ENCODE data around the gene TRA2B.

The TRA2B gene

DNA sequence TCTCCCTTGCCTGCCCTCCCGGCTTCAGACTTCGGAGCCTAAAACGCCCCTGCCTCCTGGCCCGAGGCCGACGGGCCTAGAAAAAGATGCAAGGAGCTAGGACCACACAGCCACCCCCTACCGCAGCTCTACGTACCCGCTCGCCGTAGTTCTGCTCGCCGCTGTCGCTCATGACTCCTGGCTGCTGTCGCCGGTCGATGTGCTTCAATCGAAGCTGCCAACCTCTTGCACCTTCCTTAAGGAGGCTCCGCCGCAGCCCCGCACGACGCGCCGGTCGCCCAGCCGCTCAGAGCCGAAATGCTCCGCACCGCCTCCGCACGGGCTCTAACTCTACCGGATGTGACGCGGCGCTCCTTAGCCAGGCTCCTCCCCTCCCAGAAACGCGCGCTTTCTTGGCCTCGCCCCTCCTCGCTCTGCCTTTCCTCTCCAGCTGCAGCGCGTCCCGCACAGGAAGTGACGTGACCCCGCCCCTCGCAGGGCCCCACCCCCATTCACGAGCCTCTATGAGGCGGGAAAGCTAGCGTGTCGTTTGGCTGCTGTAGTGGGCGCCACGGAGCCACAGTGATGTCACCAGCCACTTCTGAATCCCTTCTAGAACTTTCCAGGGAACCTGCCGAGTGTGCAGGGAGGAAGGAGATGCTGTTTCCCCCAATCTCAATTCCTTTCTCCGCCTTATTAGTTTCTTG, at the start of gene TRA2B:
TSS of gene TRA2B (minus strand) at position 326 of the 686 bp plus-strand sequence. CDS start at position 172, 154 bp downstream.
- DNase-seq = peak; percentile 95

DNA sequence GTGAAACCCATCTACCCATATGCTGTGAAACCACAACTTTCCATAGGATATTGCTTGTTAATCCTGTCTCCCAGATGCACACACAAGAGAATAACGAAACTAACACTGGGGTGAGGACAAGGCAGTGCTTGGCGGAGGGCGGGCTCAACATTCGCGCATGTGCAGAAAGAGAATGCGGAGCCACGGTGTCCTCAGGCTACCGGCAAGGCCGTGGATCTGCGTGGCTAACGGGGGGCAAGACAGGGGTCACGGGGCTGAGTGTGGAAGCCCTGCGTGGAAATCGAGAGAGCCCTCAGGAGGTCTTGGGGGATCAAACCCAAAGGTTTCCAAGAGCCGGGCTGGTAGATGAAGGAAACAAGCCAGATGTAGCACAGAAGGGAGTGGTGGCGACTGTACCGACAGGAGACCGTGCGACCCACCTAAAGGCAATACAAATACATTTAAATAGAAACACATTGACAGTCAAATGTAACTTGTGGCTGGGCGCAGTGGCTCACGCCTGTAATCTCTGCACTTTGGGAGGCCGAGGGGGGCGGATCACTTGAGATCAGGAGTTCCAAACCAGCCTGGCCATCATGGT, 48.5 kb upstream of the TRA2B start:
- peak; percentile 22 for DNase-seq

DNA sequence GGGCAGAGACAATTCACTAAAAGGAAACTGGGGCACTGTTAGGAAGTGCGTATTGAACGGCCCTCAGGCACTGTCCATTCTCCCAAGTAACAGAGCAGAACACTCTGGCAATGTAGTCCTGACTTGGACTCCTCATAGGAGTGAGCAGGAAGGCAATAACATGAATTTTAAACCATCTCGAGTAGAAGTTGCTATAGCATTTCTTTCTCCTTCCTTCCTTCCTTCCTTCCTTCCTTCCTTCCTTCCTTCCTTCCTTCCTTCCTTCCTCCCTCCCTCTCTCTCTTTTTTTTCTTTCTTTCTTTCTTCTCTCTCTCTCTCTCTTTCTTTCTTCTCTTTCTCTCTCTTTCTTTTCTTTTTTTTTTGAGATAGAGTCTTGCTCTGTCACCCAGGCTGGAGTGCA, 46.4 kb upstream of the TRA2B start:
- DNase-seq = no peak

DNA sequence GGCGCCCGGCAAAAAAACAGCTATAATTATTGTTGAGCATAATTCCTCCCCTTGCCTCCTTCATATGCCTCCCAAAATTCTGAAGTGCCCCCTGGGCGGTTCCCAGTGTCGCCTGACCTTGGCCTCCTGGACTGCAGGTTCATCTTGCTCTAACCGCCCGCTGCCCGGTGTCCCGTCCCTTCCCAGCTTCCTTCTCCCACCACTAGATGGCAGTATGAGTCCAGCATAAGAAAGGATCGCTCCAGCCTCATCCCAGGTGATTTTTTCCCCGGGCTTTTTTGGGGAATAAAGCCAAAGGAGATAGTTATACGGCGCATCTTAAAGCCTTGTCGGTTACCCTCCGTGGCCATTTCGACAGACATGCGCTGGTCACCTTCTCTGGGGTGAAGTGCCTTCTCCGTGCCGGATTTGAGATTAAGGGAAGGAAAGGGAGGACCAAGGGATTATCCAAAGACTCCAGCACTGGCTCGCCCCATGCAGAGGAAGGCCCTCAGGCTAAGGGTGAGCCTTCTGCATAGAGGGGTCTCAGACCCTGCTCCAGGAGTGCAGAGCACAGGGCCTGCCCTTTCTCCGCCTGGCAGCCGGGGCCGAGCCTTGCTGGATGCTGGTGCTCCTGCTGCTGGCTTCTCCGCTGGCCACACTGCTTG, 45.8 kb upstream of the TRA2B start:
- peak; percentile 35 for DNase-seq

DNA sequence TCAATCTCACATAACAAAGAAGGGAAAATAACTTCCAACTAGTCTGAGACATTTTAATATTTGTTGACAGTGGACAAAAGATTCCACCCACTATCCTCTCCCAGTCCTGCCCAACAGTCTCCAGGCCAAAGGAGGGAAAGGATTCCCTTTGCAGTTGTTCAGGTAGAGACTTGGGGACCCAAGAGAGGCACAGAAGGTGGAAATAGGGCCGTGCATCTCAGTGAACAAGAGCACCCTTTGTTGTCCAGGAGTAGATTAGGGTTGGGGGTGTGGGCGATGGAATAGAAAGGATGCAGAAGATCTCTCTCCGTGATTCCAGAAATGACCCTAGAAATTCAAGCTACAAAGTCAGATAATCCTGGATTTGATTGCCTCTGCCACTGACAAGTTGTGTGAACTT, 44.8 kb upstream of the TRA2B start:
- DNase-seq = no peak

DNA sequence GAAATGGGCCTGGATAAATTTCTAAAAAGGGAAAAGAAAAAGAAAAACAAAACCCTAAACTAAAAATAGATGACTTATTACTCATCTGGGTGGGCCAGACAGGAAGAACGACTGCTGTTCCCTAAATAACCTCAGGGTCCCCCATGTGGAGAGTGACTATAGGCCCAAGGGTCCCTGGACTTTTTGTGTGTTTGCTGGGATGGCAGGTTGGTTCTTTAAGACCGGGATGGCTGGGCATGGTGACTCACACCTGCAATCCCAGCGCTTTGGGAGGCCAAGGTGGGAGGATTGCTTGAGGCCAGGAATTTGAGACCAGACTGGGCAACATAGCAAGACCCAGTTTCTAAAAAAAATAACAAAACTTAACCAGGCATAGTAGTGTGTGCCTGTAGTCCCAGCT, 43.8 kb upstream of the TRA2B start:
- DNase-seq = no peak

DNA sequence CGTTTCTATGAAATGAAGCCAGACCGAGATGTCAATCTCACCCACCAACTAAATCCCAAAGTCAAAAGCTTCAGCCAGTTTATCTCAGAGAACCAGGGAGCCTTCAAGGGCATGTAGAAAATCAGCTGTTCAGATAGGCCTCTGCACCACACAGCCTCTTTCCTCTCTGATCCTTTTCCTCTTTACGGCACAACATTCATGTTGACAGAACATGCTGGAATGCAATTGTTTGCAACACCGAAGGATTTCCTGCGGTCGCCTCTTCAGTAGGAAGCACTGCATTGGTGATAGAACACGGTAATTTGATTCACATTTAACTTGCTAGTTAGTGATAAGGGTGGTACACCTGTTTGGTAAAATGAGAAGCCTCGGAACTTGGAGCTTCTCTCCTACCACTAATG, 41.9 kb upstream of the TRA2B start:
- peak; percentile 14 for DNase-seq

DNA sequence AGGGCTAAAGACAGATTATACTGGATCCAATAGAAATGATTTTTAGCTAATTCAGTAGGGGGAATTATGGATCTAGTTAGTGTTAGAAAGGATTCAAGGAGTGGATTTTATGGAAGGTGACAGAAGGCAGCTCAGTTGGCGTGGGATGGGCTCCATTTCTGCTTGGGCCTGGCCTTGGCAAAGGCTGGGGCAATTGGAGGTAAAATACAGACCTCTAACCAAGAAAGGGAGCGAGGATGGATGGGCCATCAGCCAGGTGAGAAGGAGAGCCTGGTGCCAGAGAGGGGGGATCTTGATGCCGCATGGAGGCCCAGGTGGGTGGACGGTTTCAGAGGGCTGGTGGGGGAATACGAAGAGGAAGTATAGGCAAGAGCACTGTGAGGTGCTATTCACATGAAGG, 40.7 kb upstream of the TRA2B start:
- DNase-seq = no peak

DNA sequence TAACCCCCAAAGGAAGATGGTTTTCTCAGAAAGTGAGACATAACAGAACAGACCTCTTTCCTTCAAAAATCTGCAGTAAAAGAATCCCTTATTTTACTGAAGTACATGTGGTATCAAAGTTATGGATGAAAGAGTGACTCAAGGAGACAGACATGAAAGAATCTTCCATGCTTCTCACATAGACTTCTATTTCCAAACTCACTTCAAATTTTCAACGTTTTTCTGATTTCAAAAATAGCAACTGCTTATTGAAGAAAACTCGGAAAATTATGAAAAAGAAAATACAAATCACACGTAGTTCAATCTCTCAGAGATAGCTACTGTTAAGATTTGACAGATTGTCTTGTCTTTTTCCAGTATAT, 39.8 kb upstream of the TRA2B start:
- DNase-seq = no peak

DNA sequence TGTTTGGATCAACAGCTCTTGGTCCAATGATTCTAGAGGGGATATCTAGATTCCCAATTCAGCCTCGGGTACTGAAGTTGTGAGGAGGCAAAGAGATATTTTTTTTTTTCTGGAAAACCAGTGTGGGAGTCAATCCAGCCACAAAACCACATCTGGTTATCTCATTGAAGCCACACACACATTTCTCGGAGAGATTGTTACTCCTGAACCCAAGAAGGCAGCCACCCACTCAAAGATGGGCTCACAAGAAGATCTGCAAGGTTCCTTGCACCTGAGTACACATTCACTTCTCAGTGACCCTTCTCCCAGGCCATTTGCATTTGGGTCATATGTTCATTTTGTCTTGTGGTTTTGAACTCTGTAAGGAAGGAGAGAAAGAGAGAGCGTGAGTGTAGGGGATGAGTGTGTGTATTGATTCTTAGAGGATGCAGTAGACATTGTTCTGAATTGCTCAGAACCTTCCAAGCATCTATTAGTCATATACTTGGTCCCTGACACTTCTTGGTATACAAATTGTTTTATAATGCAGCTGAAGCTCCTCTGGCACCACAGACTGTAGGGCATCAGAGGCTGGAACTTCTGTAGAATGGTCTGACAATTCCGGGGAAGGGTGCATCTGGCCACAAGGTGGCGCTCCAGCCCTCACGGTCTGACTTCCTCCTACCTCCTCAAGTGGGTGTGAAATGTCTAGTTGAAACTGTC, 39.3 kb upstream of the TRA2B start:
- peak; percentile 29 for DNase-seq

DNA sequence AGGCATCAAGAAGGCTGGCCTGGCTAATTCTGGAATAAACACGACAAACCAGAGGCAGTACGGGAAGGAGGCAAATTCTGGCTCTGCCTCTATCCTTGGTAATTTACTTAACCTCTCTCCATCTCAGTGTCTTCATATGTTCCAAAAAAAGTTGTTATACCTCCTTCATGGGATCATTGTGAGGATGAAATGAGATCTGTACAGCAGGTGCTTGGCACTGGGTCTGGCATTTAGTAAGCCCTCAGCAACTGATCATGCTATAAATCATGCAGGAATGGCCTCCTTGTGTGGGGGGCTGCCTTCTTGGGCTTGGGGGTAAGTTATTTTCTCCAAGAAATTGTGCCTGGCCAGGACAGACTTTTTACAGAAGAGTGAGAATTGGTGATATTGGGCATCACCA, 38.3 kb upstream of the TRA2B start:
- no peak for DNase-seq

DNA sequence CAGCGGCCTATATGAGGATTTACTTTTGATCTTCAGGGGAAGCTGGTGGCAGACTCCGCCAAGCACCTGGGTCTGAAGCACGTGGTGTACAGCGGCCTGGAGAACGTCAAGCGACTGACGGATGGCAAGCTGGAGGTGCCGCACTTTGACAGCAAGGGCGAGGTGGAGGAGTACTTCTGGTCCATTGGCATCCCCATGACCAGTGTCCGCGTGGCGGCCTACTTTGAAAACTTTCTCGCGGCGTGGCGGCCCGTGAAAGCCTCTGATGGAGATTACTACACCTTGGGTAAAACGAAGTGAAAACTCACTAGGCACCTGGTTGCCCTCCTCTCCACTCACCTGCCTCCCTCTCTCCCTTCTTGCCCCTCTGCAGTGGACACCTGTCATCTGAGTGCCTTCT, 33.8 kb upstream of the TRA2B start:
- no peak for DNase-seq

DNA sequence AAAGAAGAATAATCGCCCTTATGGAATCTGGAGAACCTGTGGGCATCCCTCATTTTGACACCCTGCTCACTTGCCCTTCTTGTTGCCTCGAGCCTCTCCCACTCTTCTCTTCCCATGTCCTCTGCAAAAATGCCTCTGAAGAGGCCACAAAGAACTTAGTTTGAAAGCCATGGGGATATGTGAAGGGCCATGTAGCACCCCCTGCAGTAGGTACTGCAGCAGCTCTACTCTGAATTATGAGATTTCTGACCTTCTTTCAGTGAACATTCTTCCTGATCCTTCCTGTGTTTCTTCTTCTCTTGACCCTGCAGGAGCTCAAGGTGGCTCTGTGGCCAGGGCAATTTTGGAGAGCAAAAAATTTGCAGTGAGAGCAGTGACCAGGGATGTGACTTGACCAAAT, 30.4 kb upstream of the TRA2B start:
- DNase-seq = no peak

DNA sequence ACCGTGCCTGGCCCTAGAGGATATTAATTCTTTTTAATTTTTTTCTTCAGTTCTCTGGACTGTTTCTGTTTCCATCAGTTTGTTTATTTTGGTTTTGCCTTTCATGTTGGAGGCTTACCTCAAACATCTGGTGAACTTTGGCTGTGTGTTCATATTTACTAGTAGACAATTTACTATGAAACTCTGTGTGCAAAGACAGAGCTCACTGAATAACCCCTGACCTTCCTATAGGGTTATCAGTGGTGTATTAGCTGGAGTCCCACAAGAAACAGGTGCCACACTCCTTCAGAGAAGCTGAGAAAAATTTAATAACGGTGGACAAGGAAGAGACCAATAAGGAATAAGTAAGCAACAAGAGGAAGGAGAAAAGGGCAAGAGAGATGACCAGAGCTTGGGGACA, 28.8 kb upstream of the TRA2B start:
- DNase-seq = no peak

DNA sequence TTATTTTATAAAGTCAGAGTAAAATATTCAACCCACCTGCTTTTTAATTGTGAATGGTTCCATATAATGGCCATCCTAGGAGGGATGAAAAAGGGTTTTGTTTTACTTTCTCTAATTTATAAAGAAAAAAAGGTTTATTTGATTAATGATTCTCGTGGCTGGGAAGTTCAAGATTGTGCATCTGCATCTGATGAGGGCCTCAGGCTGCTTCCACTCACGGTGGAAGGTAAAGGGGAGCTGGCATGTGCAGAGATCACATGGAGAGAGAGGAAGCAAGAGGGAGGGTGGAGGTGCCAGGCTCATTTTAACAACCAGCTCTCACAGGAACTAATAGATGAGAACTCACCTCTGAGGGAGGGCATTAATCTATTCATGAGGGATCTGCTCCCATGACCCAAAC, 27.7 kb upstream of the TRA2B start:
- DNase-seq = no peak

DNA sequence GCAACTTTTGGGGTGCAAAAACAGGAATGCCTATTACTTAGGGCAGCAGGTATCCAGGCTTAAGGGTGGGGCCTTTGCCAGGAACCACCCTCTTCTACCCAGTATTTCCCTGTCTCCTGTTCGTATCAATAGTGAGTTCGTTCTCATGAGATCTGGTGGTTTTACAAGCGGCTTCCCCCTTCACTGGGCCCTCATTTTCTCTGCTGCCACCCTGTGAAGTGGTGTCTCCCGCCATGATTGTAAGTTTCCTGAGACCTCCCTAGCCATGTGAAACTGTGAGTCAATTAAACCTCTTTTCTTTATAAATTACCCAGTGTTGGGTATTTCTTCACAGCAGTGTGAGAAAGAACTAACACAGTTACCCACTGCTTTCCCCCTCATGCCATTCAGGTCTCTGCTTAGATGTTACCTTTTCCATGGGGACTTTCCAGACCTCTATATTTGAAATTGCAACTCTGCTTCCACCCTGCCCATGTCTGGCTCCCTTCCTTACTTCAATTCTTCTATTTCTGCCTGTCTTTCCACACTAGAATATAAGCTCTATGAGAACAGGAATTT, 23.9 kb upstream of the TRA2B start:
- no peak for DNase-seq

DNA sequence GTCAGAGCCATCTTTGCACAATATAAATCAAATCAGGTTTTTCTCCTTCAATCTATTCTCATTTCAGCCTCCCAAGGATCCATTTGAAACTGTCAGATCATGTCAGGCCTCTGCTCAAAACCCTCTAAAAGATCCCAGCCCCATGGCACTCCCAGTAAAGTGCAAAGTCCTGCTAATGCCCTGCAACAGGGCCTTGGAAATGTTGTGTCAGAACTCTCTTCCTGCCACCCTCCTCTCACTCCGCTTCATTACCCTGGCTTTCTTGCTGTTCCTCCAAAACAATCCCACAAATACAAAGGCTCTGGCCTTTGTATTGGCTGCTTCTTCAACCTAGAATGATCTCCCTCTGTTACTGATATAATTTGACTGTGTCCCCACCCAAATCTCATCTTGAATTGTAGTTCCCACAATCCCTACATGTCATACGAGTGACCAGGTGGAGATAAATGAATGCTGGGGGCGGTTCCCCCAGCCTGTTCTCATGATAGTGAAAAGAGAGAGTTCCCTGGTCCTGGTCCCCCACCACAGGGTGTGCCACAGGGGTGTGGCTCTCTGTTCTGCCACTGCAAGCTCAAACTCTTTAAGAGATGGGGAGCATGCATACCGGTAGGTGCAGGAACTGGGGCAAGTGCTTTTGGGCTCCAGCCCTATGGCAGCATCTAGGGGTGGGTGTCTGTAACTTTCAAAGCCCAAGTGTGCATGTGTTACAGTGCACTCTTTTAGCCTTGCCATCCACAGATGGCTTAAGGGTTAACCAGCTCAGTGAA, 22.9 kb upstream of the TRA2B start:
- no peak for DNase-seq

DNA sequence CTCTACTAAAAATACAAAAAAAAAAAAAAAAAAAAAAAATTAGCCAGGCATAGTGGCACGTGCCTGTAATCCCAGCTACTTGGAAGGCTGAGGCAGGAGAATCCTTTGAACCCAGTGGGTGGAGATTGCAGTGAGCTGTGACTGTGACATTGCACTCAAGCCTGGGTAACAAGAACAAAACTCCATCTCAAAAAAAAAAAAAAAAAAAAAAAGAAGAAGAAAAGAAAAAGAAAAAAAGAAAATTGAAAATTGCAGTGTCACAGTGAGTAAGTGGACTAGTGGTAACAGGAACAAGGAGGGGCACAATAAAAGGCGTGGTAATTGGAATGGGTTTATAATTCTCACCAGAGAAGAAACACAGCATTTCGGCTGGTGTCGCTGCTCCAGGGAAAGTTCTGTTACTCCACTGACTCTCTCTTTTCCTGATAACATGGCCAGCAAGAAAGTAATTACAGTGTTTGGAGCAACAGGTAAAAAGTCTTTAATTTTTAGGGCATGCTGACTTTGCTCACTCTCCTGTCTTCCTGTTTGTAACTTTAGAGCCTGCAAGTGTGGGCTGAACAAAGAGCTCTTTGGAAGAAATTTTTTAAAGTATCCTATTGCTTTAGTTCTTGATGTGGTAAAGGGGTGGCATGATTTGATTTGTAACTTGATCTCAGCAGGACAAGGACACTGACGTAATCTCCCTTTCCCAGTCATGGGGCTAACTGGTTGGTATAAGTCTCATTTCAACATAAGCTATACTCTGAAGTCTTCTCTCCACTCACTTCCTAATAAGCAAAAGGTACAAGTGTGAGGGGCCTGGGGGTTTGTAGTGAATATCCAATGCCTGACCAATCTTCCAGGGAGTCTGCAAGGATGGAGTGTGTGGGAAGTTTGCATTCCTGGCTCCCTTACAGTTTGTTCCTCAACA, 22.1 kb upstream of the TRA2B start:
- no peak for DNase-seq

DNA sequence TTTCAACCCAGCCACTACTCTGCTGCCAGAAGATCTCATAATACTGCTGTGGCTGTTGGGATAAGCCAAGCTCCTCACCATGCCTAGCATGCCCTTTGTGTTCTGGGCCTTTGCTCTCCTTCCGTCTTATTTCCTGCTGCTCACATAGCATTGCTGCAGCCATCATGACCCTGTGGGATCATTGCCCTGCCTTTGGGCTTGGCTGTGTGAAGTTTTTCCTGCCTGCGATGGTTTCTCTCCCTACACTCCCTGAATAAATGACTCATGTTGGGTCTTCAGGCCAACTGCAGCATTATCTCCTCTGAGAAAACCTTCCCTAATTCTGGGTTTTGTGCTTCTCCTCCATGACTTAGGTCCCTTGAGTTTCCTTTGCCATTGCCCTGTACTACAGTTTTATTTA, 20.8 kb upstream of the TRA2B start:
- DNase-seq = no peak

DNA sequence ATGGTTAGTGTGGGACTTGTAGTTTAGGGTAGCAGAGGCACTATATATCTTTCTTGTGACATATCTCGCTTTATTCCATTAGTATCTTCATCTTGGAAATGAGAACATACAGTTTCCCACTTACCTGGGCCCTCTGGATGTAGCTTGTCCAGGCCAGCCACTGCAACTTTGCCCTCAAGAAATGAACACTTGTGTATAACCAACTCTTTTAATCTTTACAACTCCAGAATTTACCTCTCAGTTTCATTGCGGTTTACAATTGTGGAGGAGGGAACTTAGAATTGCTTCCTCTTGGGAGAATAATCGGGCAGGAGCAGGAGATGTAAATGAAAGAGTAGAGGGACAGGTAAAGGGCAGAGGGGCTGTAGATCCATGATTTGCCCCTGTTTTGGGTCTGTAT, 18.4 kb upstream of the TRA2B start:
- DNase-seq = no peak

DNA sequence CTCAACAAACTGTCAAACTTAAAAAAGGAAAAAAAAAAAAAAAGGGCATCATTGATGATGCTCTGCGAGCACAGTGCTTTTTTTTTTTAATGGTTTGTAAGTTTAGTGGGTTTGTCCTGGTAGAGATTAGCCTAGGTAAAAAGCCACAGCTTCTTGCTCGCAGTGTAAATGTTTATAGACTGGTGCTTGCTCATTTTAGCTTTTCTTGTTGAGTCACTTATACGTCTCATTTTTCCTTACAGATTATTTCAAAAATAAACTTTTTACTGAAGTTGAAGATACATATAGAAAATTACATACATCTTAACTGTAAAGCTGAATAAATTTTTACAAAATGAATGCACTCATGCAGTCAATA, 16.5 kb upstream of the TRA2B start:
- no peak for DNase-seq

DNA sequence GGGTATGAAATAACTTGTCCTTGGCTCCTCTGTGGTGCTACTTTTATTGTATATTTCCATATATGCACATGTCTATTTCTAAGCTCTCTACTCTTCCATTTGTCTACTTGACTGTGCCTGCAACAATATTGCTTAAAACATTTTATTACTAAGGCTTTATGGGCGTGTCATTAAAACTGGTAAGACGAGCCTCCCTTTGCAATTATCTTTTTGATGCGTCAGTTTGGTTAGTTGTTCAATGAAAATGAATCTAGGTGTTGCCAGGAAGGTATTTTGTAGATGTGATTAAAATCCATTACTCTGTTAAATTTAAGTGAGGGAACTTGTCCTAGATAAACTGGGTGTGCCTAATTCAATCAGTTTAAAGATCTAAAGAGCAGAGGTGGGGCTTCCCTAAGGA, 12.9 kb upstream of the TRA2B start:
- DNase-seq = no peak

All from NCI-H226 (cell line).